ENCODE data around the gene ZIC3.
"Not testable (repeated sequence)": the region's sequence is repeated elsewhere in the genome, so short reads cannot be mapped to it uniquely, and the experiment has no call there.

The ZIC3 gene

DNA sequence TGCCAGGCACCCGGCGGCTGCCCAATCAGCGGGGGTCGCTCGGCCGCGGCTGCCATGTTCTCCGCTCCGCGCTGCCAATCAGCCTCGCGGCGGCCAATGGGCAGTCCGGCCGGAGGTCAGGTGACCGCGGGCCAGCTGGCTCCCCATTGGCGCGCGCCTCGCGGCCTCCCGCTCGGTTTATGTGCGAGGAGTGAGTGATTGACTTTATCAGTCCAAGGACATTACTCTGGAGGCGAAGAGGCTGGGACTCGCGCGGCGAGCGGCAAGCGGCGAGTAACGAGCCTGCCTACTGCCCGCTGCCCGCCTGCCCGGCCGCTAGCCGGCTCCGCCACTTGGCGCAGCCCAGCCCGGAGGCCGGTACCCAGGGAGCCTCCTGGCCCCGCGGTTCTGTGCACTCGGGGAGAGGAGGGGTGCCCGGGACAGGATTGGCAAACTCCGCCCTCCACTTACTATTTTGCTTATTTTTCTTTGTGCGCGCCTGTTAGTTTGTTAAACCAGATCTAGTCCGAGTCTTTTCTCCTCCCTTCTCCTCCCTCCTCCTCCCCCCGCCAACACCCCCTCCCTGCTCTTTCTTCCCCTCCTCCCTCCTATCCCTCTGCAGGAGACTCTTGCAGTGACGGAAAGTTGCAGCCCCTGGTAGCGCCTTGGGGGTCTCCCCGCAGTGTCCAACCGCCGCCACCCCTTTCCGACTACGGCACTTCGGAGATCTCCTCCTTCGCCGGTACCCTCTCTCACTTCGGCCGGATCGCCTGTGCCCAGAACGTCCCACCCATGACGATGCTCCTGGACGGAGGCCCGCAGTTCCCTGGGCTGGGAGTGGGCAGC, at the start of gene ZIC3:
Gene ZIC3 (plus strand): TSS at position 207 of the 825 bp plus-strand sequence. CDS start 565 bp downstream, at position 772.
- DNase-seq (ENCODE audit: low read depth in 3 of 3): no peak

DNA sequence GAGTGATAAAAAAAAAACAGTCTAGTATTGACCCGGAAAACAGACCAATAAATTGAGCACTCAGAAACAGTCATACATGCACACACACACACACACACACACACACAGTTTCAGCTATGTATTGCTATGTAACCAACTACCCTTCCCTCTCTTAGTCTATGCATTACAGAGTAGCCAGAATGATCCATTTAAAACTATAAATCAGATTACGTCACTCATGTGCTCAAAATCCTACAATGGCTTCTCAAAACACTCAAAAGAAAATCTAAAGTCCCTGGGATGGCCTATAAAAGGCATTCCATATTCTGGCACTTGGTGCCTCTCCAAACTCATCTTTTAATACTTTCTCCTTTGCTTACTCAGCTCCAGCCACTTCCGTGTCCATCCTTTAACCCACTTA, 46.5 kb upstream of the ZIC3 start:
- no peak for DNase-seq (ENCODE audit: low read depth in 3 of 3)

DNA sequence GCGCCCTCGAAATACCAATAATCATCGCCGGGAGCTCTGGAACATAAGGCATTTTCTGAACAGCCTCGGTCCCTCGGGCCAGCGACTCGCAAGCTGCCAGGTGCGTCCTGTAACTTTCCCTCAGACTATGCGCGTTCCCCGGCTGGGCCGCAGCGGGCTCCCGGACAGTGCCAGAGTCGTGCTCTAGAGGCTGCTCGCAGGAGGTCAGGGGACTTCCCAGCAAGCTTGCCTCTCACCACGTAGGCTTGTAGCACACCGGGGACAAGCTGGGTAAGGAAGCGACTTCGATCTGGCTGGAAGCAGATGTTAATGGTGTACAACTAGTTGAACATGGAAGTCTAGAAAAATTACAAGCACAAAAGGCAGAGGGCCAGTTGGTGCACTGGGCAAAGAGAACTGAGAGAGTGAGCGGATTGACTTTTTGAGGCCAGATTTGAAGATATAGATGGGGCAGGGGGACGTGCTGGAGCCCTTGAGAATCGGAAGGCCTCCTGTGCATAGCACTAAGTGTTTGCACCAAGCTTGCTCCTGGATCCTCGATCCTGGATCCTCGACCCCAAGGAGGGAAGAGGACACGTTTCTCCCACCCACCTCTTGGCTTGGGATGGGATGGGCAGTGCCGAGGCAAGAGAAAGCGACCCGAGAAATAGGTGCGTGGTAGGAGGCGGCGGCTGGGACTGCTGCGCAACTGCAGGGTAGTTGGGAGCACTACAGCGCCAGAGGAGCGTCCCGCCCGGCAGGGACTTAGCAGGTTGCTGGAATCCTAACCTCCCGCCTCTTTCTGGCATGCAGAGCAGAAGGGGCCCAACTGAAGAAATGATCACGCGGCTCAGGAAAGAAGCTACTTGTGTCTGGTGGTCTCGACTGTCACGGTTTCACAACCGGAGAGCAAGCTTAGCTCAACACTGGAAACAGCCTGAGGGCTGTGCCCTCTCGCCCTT, 19.9 kb upstream of the ZIC3 start:
- DNase-seq (ENCODE audit: low read depth in 3 of 3): no peak

DNA sequence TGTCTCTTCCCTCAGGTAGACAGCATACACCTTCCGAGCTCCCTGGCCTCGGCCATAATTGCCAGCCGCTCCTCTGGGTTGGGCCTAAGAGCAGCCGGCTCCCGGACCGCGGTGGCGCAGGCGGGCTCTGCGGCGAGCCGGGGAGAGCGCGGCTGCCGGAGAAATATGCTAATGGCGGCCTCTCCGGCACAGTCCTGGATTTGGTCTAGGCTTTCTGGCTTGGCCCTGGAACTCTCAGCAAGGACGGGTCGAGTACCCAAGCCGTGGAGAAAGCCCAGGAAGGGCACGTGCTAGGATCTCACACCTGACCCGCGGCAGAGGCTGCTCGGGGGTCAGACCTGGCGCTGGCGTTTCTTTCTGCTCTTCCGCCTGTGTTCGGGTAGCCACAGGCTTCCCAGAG, 18.6 kb upstream of the ZIC3 start:
- DNase-seq (ENCODE audit: low read depth in 3 of 3): no peak

DNA sequence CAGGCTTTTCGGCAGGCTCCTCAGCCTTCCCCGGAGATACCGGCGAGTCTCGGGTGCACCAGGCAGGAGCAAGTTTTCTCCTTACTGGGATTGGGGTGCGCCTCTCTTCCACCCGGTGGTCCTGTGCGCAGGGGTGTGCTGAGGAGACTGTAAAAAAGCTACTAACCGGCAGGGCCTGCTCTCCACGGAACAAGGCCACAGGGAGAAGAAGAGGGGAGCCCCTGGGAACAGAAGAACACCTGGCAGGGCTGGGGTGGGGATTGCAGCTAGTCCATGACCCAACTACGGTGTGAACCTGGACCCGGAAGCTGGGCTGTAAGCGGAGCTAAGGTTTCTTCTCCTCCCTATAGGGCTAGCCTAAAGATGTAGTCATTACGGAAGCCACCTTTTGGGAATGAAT, 17.7 kb upstream of the ZIC3 start:
- no peak for DNase-seq (ENCODE audit: low read depth in 3 of 3)

DNA sequence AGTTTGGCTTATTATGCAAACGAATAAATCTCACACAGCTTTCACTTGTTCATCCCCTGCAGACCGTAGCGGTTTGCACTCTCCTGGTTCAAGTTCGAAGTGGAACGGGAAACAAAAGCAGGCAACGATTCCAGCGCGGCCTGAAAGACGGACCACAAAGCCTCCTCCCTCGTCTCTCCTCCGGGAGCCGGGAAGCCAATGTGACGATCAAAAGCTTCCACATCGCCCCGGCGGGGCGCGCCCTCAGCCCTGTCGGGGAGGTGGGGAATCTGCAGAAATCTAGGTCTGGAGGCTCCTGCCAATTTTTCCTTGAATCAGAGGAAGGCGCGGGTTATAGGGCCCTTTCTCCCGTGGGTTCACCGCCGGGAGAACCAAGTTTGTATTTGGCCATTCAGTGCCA, 16.9 kb upstream of the ZIC3 start:
- no peak for DNase-seq (ENCODE audit: low read depth in 3 of 3)

DNA sequence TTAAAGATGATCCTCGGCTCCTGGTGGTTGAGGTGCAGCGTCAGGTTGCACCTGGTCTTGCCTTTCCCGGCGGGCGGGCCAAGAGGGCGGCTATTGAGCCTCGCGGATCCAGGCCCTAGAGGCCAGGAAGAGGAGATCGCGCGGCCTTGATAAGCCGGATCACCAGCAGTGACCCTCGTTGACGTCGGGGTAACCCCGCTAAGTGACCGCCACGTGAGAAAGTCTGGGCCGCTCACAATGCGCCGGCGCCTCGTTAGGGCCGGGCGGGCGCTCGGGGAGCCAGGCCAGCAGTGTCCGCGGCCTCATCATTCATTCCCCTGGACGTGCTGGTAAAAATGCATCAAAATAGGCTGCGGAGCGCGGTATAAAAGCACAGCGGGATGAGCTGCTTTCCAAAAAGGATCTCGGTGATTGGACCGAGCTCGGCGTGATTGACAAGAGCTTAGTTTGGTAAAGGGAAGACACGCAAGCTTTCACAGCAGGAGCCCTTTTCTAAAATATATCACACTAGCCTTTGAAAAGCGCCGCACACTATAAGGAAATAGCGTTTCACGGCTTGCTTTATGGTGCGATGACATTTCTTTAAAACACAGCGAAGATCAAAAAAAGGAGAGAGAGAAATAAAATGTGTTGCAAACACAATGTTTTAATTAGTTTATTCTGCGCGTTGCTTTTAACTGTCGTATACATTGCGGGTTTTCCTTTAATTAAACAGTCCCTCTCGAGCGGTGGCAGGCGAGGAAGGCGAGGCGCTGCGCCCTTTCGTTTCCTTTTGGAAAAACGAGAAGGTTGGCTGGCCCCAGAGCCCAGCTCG, 15.9 kb upstream of the ZIC3 start:
- no peak for DNase-seq (ENCODE audit: low read depth in 3 of 3)

DNA sequence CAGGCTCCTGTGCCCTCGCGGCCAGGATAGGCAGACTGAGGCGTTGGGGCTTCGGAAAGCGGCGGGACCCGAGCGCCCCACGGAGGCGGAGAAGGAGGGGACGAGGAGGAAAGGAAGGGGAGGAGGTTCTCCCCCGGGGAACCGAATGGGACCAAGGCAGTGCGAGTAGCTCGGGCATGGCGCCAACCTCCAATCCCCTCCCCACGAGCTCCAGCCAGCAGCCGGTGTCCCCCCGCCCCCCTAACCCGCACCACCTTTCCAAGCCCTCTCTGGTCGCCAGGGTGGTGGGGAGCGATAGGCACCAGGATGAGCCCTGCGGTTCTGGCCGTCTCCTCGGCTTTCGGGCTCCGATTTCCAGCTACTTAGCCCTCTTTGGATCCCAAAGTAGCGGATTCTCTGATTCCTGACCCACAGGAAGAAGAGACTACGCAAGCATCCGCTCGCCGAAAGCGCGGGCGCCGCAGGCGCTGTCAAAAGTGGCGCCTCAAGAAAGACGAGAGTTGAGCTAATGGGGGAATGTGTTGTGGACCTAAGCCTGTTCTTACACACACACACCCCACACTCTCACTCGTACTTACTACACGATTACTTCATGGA, 15.2 kb upstream of the ZIC3 start:
- no peak for DNase-seq (ENCODE audit: low read depth in 3 of 3)

DNA sequence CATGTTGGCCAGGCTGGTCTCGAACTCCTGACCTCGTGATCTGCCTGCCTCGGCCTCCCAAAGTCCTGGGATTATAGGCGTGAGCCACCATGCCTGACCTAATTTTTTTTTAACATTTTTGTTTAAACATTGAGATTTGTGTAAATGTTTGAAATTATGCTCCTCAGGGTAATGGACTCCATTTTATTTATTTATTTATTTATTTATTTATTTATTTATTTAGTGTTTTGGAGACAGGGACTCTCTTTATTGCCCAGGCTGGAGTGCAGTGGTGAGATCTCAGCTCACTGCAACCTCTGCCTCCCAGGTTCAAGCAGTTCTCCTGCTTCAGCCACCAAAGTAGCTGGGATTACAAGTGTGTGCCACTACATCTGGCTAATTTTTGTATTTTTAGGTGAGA, 13.8 kb upstream of the ZIC3 start:
- not testable (repeated sequence) for DNase-seq (ENCODE audit: low read depth in 3 of 3)

DNA sequence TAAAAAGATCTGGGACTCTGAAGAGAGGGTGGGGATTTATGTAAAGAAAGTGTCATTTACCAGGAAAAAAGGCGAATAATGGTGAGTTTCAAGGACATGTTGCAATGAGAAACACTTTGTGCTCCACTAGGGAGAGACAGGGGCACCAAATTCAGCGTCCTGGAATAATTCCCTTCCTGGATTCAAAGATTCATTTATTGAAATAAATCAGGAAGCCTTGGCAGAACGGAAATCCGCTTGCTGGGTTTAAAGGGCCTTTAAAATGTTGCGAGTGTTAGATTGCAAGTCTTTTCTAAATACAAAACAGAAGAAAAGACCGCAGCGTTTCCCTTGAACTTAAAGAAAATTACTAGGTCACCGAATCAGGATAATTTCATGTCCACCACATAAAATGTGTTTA, 3.8 kb upstream of the ZIC3 start:
- DNase-seq (ENCODE audit: low read depth in 3 of 3): no peak

DNA sequence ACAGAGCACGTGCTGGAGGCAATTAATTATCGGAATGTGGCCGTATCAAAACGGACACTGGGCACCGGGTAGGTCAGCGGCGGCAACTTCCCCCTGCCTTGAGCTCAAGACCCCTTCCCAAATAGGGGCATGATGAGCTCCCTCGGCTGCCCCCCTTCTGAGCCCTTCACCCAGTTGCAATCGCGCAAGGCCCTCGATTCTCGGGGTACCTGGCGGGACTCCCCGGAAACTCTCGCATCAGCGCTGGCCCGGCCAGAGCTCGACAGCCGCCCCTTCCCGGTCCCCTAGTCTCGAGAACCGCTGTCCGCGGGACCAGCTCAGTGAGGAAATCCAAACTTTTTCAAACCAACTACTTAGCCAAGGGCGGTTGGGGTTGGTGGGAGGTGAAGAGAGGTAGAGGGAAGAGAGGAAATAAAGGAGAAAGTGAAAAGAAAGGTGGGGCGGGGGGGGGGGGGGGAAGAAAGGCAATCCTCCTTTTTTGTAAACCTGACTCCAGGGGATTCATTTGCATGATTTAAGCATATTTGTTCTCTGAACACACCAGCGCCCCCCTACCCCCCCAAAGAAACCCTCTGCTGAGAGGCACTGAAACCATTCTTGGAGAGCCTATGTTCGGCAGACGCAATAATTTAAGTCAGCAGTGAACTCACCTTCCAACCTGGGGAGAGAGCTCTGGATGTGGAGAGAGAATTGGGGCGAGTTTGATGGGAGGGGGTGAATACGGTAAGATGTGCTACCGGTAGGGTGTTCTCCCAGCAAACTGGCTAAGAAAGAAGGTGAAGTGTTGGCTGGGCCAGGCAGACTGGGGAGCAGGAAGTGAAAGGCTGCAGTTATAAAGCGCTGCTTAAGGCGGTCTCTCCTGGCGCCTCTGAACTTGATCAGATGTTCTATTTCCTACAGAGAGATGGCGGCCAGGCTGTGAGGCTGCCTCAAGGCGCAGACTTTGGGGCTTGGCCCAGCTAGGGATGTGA, 2.0 kb upstream of the ZIC3 start:
- no peak for DNase-seq (ENCODE audit: low read depth in 3 of 3)

DNA sequence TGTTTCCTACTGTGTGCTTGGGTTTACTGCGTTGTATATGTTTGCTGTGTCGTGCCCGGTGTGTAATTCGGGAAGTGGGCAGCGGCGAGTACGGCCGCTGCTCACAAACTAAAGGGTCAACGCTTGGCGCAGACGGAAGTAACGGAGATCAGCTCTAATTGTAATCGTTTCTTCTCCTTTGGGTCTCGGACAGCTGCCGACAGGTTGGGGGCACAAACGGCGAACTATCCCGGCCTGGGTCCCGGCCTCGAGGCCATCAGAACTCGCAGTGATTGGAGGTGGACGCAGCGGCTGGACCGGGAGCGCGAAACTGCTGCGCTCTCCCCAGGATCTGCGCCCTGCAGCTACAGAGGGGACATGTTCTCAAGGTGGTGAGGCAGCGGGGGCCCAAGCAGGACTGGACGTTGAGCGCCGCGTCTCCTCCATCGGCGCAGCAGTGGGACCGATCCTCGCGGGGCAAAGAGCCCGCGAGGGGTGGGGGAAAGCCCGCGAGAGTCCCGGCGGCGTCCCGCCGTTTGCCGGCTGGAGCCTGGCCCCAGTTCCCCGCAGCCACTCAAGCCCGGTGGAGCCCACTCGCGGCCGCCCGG, 516 bp upstream of the ZIC3 start:
- no peak for DNase-seq (ENCODE audit: low read depth in 3 of 3)

DNA sequence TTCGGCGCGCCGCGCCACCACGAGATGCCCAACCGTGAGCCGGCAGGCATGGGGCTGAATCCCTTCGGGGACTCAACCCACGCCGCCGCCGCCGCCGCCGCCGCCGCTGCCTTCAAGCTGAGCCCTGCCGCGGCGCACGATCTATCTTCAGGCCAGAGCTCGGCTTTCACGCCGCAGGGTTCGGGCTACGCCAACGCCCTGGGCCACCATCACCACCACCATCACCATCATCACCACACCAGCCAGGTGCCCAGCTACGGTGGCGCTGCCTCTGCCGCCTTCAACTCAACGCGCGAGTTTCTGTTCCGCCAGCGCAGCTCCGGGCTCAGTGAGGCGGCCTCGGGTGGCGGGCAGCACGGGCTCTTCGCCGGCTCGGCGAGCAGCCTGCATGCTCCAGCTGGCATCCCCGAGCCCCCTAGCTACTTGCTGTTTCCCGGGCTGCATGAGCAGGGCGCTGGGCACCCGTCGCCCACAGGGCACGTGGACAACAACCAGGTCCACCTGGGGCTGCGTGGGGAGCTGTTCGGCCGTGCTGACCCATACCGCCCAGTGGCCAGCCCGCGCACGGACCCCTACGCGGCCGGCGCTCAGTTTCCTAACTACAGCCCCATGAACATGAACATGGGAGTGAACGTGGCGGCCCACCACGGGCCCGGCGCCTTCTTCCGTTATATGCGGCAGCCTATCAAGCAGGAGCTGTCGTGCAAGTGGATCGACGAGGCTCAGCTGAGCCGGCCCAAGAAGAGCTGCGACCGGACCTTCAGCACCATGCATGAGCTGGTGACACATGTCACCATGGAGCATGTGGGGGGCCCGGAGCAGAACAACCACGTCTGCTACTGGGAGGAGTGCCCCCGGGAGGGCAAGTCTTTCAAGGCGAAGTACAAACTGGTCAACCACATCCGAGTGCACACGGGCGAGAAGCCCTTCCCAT, 1.1 kb downstream of the ZIC3 start:
- DNase-seq (ENCODE audit: low read depth in 3 of 3): no peak

DNA sequence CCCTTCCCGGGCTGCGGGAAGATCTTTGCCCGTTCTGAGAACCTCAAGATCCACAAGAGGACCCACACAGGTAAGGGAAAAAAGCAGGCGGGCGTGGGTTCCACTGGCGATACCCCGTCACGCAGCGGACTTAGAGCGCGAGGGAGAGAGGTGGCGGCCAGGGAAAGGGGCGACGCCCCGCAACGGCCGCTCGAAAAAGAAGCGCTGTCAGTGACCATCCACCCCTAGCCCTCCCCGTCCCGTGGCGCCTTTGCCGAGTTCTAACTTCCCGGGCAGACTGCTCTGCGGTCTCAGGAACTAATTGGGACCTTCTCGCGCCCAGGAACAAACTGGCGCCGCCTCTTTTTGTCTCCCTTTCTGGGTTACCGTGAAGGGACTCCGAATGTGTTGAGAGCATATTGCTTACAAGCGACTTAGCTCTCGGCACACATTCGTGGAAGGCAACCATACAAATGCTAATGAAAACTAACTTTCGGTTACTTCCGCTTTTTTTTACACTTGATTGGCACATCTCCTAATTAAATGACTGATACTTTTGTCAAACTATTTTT, 1.8 kb downstream of the ZIC3 start:
- no peak for DNase-seq (ENCODE audit: low read depth in 3 of 3)

DNA sequence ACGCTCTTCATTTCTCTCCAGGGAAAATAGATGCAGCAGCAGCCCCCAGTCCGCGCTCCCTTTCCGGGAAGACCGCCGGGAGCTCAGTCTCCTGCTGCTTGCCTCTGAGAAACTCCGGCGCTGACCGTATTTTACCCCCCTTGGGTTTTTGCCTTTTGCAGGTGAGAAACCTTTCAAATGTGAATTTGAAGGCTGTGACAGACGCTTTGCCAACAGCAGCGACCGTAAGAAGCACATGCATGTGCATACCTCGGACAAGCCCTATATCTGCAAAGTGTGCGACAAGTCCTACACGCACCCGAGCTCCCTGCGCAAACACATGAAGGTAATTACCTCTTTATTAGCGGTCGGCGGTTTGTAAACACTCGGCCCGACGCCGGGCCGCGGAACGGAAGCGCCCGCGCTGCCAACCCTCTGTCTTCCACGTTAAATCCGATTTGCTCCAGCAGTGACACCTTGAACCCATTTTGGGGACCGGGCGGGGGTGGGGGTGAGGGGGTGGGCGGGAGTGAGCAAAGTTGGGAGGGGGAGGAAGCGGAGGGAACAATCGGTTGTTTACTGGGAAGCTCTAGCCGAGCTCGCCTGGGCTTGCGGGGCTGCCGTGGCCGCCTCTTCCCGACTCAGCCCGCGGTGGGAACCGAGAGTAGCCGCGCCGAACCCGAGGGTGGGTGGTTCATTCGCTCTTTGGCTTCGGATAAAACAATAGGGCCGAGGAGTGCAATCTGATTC, 3.0 kb downstream of the ZIC3 start:
- no peak for DNase-seq (ENCODE audit: low read depth in 3 of 3)

DNA sequence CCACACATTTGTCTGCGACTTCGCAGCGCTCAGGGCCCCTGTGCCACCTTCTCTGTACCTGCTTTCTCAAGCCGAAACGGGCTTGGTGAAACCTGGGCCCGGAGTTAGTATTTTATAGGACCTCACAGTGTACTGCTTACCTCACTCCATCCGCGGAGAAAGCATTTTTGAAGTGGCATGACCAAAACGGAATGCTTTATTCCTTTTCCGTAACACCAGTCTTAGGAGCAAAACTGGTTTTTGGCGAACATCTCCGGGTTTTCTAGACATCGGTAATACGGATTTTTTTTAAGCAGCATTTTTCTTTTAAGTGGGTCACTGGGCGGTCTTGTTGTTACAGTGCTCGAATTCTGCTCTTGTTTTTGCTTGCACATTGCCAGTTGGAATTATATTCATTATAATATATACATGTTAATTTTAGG, 3.6 kb downstream of the ZIC3 start:
- no peak for DNase-seq (ENCODE audit: low read depth in 3 of 3)

DNA sequence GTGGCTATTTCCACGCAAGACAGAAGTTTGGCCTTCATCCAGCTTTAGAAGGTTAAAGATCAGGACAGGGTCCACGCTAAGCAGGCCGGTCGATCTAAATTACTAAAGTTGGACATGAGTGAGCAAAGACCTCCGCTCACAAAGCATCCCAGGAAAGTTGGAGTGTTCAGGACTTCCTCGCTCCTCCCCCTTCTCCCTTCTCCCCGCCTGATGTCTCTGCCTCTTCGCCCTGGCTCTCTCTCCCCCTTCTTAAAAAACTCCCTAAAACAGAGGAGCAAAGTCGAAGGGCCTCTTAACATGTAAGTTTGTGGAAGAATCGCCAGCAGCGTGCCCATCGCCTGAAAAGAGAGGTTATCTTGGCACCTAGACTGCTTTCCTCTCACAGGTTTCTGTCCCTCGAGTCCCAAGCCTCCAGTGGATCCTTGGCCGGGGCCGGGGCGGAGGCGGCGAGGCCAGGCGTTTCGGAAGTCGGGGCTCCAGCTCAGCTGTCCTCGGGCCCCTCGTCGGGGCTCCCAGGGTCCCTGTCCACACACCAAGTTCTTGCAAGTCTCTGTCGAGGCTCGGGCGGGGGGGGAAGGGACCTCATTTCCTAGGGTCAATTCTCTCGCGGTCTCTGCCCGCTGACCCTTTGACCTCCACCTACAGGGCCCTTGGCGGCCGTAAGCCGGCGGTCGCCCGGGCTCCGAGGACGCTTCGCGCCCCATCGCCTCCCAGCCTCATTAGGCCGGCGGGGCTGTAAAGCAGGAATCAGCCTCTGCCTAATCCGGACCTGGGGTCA, 7.6 kb downstream of the ZIC3 start:
- DNase-seq (ENCODE audit: low read depth in 3 of 3): no peak
